IPS-18c (cell line): ENCODE measurements around the gene CST7.
"Not testable (repeated sequence)": the region's sequence is repeated elsewhere in the genome, so short reads cannot be mapped to it uniquely, and the experiment has no call there.

Experiments used
- H3K4me3 ChIP-seq: 2 replicates; pipeline ENCODE4 v1.7.0; 2013; ENCODE audit warnings: low read depth, mild to moderate bottlenecking, low read length, moderate library complexity; ENCODE audit not compliant: insufficient read depth
- H3K9me3 ChIP-seq: one replicate; pipeline ENCODE4 v1.6.1; 2013; ENCODE audit warnings: mild to moderate bottlenecking, low read length, moderate library complexity; ENCODE audit not compliant: control insufficient read depth, insufficient read depth

The CST7 gene

GRCh38 chr20:24918579-24919566 is 30.2 kb upstream of the CST7 start:
- Histone ChIP-seq H3K9me3 (no peaks in the 10 kb centered on the region), H3K4me3 (no peak overlapping the region)

GRCh38 chr20:24919665-24920064 is 29.4 kb upstream of the CST7 start:
- not testable (repeated sequence) for H3K9me3 ChIP-seq, H3K4me3 ChIP-seq

DNA sequence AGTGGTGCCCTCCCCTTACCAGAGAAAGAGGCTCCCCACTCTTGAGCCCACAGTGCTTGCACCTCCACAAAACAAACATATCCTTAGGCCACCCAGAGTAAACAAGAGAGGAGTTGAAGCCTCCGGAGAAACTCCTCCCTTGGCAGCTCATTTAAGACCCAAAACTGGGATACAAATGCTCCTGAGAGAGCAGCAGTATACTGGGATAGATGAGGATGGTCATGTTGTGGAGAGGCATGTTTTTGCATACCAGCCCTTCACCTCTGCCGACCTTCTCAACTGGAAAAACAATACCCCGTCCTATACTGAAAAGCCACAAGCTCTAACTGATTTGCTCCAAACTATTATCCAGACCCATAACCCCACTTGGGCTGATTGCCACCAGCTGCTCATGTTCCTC is 28.4 kb upstream of the CST7 start:
- H3K4me3 ChIP-seq, H3K9me3 ChIP-seq: not testable (repeated sequence)

DNA sequence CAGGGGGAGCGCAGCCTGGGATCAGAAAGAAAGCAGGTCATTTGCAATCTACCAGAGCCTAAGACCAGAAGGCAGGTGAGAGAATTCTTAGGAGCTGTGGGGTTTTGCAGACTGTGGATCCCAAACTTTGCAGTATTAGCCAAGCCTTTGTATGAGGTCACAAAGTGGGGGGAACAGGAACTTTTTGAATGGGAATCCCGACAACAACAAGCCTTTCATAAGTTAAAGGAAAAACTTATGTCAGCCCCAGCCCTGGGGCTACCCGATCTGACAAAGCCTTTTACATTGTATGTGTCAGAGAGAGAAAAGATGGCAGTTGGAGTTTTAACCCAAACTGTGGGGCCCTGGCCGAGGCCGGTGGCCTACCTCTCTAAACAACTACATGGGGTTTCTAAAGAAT is 19.8 kb upstream of the CST7 start:
- not testable (repeated sequence) for H3K4me3 ChIP-seq

DNA sequence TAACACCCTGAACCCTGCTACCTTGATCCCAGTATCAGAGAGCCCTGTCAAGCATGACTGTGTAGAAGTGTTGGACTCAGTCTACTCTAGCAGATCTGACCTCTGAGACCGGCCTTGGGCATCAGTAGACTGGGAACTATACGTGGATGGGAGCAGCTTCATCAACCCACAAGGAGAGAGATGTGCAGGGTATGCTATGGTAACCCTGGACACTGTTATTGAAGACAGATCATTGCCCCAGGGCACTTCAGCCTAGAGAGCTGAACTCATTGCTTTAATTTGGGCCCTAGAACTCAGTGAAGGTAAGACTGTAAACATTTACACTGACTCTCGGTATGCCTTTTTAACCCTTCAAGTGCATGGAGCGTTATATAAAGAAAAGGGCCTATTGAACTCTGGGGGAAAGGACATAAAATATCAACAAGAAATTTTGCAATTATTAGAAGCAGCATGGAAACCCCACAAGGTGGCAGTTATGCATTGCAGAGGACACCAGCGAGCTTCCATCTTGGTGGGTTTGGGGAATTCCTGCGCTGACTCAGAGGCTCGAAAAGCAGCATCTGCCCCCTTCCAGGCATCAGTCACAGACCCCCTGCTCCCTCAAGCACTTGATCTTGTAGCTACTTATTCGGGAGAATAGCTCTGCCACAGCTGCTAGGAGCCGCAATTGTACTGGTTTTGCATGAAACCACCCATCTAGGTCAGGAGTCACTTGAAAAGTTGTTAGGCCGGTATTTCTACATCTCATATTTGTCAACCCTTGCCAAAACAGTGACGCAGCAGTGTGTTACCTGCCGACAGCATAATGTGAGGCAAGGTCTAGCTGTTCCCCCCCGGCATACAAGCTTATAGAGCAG is 19.0 kb upstream of the CST7 start:
- H3K4me3 ChIP-seq, H3K9me3 ChIP-seq: not testable (repeated sequence)

More for the DNA sequence above, 19.8 kb upstream of the CST7 start:
- H3K9me3 ChIP-seq, result not testable (repeated sequence)

DNA sequence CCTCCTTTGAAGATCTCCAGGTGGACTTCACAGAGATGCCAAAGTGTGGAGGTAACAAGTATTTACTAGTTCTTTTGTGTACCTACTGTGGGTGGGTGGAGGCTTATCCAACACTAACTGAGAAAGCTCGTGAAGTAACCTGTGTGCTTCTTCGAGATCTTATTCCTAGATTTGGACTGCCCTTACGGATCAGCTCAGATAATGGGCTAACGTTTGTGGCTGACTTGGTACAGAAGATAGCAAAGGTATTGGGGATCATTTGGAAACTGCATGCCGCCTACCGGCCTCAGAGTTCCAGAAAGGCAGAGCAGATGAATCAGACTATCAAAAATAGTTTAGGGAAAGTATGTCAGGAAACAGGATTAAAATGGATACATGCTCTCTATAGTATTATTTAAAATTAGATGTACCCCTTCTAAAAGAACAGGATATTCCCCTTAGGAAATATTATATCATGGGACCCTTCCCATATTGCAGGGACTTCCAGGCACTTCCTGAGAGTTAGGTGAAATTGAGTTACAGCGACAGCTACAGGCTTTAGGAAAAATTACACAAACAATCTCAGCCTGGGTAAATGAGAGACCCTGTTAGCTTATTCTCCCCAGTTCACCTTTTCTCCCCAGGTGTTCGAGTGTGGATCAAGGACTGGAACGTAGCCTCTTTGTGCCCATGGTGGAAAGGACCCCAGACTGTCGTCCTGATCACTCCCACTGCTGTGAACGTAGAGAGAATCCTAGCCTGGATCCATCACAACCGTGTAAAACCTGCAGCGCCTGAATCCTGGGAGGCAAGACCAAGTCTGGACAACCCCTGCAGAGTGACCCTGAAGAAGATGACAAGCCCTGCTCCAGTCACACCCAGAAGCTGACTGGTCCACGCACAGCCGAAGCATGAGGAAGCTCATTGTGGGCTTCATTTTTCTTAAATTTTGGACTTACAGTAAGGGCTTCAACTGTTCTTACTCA is 18.1 kb upstream of the CST7 start:
- H3K4me3 ChIP-seq, H3K9me3 ChIP-seq: not testable (repeated sequence)

GRCh38 chr20:24931893-24932292 is 17.2 kb upstream of the CST7 start:
- H3K9me3 ChIP-seq, H3K4me3 ChIP-seq: not testable (repeated sequence)

GRCh38 chr20:24933266-24933908 is 15.7 kb upstream of the CST7 start:
- no peak overlapping the region for H3K4me3 ChIP-seq

GRCh38 chr20:24934101-24934661 is 14.9 kb upstream of the CST7 start:
- Histone ChIP-seq H3K9me3 (no peaks in the 10 kb centered on the region), H3K4me3 (no peak overlapping the region)

More at GRCh38 chr20:24933266-24933908, 15.7 kb upstream of the CST7 start:
- H3K9me3 ChIP-seq, result no peaks in the 10 kb centered on the region

- Histone ChIP-seq H3K4me3 (no peak overlapping the region), H3K9me3 (no peaks in the 10 kb centered on the region)
Observed at GRCh38 chr20:24934716-24935115, 14.4 kb upstream of the CST7 start.

GRCh38 chr20:24935140-24935539 is 13.9 kb upstream of the CST7 start:
- H3K4me3 ChIP-seq, result no peak overlapping the region
- H3K9me3 ChIP-seq, result no peaks in the 10 kb centered on the region

DNA sequence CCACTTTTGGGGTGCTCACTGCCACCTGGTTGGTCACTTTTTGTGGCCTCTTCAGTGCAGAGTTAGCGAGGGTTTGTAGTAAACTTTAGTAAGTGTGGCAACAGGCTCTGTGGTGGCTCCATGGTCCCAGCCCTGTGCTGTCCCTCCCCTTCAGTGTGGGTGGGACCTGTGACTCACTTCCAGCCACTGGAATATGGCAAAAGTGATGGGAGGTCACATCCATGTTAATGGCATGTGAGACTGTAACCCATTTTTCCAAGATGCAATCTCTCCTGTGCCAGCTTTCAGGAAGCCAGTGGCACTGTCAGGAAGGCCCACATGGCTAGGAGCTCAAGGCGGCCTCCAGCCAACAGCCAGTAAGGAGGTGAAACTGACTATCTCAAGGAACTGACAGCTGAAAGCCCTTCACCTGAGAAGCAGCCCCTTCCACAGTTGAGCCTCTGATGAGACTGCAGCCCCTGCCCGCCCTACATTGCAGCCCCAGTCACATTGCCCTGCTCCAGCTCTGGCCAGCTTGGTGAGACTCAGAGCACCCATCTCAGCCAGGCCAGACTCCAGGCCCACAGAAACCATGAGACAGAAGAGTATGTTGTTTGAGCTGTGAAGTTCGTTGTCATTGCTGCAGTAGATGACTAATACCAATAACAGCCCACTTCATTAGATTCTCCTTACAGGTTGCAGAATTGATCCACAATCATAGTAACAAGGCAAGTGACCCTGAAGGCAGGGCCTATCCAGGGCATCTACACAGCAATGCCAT is 13.1 kb upstream of the CST7 start:
- Histone ChIP-seq H3K9me3 (no peaks in the 10 kb centered on the region), H3K4me3 (no peak overlapping the region)

DNA sequence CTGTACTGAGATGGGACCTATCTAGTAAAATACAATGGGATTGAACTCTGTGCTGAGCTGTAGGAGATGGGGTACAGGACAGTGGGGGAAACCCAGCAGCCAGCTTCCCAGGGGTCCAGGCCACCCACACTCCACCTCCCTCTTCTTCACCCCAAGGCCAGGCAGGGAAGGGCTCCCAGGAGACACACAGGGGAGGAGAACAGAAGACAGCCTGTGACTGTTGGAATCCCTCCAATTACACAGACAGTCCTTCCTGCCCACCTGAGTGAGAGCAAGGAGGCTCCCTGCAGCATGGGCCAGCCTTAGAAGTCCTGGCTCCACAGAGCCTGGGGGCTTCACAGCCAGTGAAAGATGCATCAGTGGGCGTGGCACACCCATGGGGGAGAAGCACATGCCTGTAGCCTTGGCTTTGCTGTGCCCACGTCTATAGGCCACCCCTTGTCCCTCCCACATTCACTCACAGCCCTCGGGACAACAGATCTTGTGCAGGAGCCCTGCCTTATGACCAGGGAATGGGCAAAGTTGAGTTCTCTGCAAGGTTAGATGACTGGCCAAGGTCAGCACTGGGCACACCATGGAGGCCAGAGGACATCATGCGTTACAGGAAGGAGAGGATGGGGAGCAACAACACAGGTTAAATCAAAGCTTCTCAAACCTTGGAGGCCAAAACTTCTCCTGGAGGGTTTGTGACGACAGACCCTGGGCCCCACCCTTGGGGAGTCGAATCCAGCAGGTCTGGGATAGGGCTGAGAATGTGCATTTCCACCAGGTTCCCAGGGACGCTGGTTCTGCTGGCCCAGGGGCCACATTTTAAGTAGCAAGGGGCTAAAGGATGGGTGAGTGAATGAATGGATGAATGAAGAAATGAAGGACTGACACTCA is 12.3 kb upstream of the CST7 start:
- Histone ChIP-seq H3K4me3 (no peak overlapping the region), H3K9me3 (no peaks in the 10 kb centered on the region)

DNA sequence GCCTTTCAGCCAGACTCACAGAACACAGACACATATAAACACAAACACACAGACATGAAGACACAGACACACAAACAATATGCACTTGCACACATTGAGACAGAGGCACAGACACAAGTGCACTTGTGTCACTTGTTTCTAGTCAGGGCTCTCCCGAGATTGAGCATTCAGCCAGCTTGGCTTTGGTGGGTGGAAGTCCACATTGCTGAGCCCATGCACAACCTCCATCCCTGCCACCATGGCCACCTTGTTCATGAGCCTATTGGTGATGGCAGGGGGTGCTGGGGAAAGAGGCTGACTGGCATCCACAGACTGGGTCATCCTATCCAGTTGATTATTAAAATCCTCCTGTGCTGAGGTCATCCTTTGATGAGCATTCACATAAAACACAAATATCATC is 11.5 kb upstream of the CST7 start:
- no peaks in the 10 kb centered on the region for H3K9me3 ChIP-seq
- H3K4me3 ChIP-seq, result no peak overlapping the region

DNA sequence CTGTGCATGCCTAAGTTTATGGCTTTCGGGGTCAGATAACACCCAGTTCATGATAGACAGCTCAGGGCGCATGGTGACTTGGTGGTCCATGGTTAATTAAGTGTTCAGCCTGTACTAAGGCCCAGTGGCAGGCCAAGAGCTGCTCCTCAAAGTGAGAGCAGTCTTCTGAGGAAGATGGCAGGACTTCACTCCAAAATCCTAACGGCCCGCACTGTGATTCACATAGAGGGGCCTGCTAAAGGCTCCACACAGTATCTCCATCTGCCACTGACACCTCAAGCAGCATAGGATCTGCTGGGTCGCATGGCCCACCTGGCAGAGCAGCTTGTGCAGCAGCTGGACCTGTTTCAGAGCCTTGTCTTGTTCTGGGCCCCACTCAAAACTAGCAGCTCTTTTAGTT is 10.6 kb upstream of the CST7 start:
- H3K9me3 ChIP-seq, result no peaks in the 10 kb centered on the region
- no peak overlapping the region for H3K4me3 ChIP-seq
